HG03045 (cell line): Measurements from ENCODE around the gene ATL1.
A peak's percentile ranks its signal among the peaks of the same experiment; 100 is the strongest.
"Not testable (repeated sequence)": the region's sequence is repeated elsewhere in the genome, so short reads cannot be mapped to it uniquely, and the experiment has no call there.

Source experiments
- ATAC-seq: cut with Tn5 transposase; IDR thresholded peaks from one replicate; pipeline ENCODE4 v1.9.1; 2021; ENCODE audit warnings: mild to moderate bottlenecking, moderate library complexity; ENCODE audit not compliant: unreplicated experiment

The ATL1 gene

GRCh38 chr14:50647753-50648152, 87.8 kb downstream of the ATL1 start:
- ATAC-seq = no peak

- no peak for ATAC-seq
Measured at GRCh38 chr14:50649691-50650090, 89.7 kb downstream of the ATL1 start.

GRCh38 chr14:50656776-50657175, 96.8 kb downstream of the ATL1 start:
- no peak for ATAC-seq

- ATAC-seq = no peak
Measured at GRCh38 chr14:50657753-50658152, 97.8 kb downstream of the ATL1 start.

- no peak for ATAC-seq
Measured at GRCh38 chr14:50658203-50658602, 98.3 kb downstream of the ATL1 start.

- ATAC-seq = no peak
Measured at GRCh38 chr14:50659327-50659974, 99.5 kb downstream of the ATL1 start.

- ATAC-seq = not testable (repeated sequence)
Measured at GRCh38 chr14:50664579-50664978, 104.6 kb downstream of the ATL1 start.

- ATAC-seq = not testable (repeated sequence)
Measured at GRCh38 chr14:50665300-50665699, 105.4 kb downstream of the ATL1 start.

- no peak for ATAC-seq
Measured at GRCh38 chr14:50666772-50667683, 107.1 kb downstream of the ATL1 start.

- ATAC-seq = peak; percentile 47
Measured at GRCh38 chr14:50667684-50667995, 107.7 kb downstream of the ATL1 start.

- ATAC-seq = peak; percentile 62
Measured at GRCh38 chr14:50667996-50668825, 108.3 kb downstream of the ATL1 start, which contains the start of gene SAV1. SAV1 (minus strand) TSS chr14:50668306; CDS start chr14:50667967, 339 bp downstream.

GRCh38 chr14:50668826-50669143, 108.8 kb downstream of the ATL1 start:
- peak; percentile 2 for ATAC-seq

- ATAC-seq = no peak
Measured at GRCh38 chr14:50669441-50669986, 109.6 kb downstream of the ATL1 start.

- no peak for ATAC-seq
Measured at GRCh38 chr14:50670196-50670865, 110.4 kb downstream of the ATL1 start.

GRCh38 chr14:50670866-50671256, 110.9 kb downstream of the ATL1 start:
- no peak for ATAC-seq

GRCh38 chr14:50675597-50675996, 115.7 kb downstream of the ATL1 start:
- no peak for ATAC-seq

- ATAC-seq = peak; percentile 24
Measured at GRCh38 chr14:50676814-50677516, 117.0 kb downstream of the ATL1 start.

GRCh38 chr14:50677527-50678063, 117.7 kb downstream of the ATL1 start:
- ATAC-seq = peak; percentile 61

GRCh38 chr14:50678163-50678562, 118.2 kb downstream of the ATL1 start:
- no peak for ATAC-seq

GRCh38 chr14:50679674-50680073, 119.7 kb downstream of the ATL1 start:
- no peak for ATAC-seq
